ENCODE results near the gene NAA20.

NAA20 gene

GRCh38 chr20:19990850-19991249, 26.3 kb upstream of the NAA20 start:
- no peak overlapping the region for H3K4me3 ChIP-seq (ENCODE audit: low read depth, low read length)
- no peak for TF ChIP-seq CTCF (IDR thresholded peaks at IDR 0.05; ENCODE audit: control insufficient read depth, extremely low read depth, insufficient read depth)
- no peak for DNase-seq (ENCODE audit: low read depth)

- DNase-seq (ENCODE audit: low read depth): no peak
- no peak for TF ChIP-seq CTCF (IDR thresholded peaks at IDR 0.05; ENCODE audit: control insufficient read depth, extremely low read depth, insufficient read depth)
- no peak overlapping the region for H3K4me3 ChIP-seq (ENCODE audit: low read depth, low read length)
Measured at GRCh38 chr20:19991308-19991707, 25.9 kb upstream of the NAA20 start.

GRCh38 chr20:19991854-19992253, 25.3 kb upstream of the NAA20 start:
- no peak overlapping the region for H3K4me3 ChIP-seq (ENCODE audit: low read depth, low read length)
- DNase-seq (ENCODE audit: low read depth): no peak
- TF ChIP-seq CTCF (IDR thresholded peaks at IDR 0.05; ENCODE audit: control insufficient read depth, extremely low read depth, insufficient read depth): no peak

- no peak for TF ChIP-seq CTCF (IDR thresholded peaks at IDR 0.05; ENCODE audit: control insufficient read depth, extremely low read depth, insufficient read depth)
- no peak overlapping the region for H3K4me3 ChIP-seq (ENCODE audit: low read depth, low read length)
- no peak for DNase-seq (ENCODE audit: low read depth)
Measured at GRCh38 chr20:19992996-19993908, 23.9 kb upstream of the NAA20 start.

- no peak for TF ChIP-seq CTCF (IDR thresholded peaks at IDR 0.05; ENCODE audit: control insufficient read depth, extremely low read depth, insufficient read depth)
- H3K4me3 ChIP-seq (ENCODE audit: low read depth, low read length): no peak overlapping the region
- DNase-seq (ENCODE audit: low read depth): no peak
Measured at GRCh38 chr20:19993958-19994669, 23.0 kb upstream of the NAA20 start.

GRCh38 chr20:19995220-19995863, 21.8 kb upstream of the NAA20 start:
- H3K4me3 ChIP-seq (ENCODE audit: low read depth, low read length): no peak overlapping the region
- no peak for DNase-seq (ENCODE audit: low read depth)
- TF ChIP-seq CTCF (IDR thresholded peaks at IDR 0.05; ENCODE audit: control insufficient read depth, extremely low read depth, insufficient read depth): peak; percentile 79
